ENCODE measurements around the gene CAMSAP1.

GRCh38 chr9:135796784-135797485 is 110.4 kb downstream of the CAMSAP1 start:
- TF ChIP-seq SNAI2 (CRISPR knock-in tag; IDR thresholded peaks at IDR 0.05) = no peak
- TF ChIP-seq TCF4 (CRISPR knock-in tag; IDR thresholded peaks at IDR 0.05; ENCODE audit: borderline replicate concordance) = no peak

Data from SK-N-SH treated with all-trans-retinoic acid at 6 μM for 48 hours (cell line).